Endothelial cell (in vitro differentiated cells): Measurements from ENCODE around the gene SOX5. TPM values are rescaled to one million over a fixed set of nuclear protein-coding genes. Genes with fewer than 3 reads are reported as not detected.

Experiments
- DNase-seq: peaks from one replicate; pipeline ENCODE4 v3.0.0; 2021; ENCODE audit warnings: low spot score
- H3K27ac Mint-ChIP-seq: one replicate; pipeline ENCODE4 v1.8.0; 2021; ENCODE audit warnings: mixed read lengths, inconsistent platforms; ENCODE audit not compliant: unreplicated experiment
- H3K27me3 Mint-ChIP-seq: one replicate; pipeline ENCODE4 v1.8.0; 2021; ENCODE audit warnings: mild to moderate bottlenecking, moderate library complexity, mixed read lengths, inconsistent platforms; ENCODE audit not compliant: unreplicated experiment
- H3K36me3 Mint-ChIP-seq: one replicate; pipeline ENCODE4 v1.8.0; 2021; ENCODE audit warnings: mild to moderate bottlenecking, low read depth, mixed read lengths, inconsistent platforms; ENCODE audit not compliant: unreplicated experiment
- H3K4me1 Mint-ChIP-seq: one replicate; pipeline ENCODE4 v1.8.0; 2021; ENCODE audit warnings: mild to moderate bottlenecking, mixed read lengths, inconsistent platforms; ENCODE audit not compliant: unreplicated experiment
- H3K4me3 Mint-ChIP-seq: one replicate; pipeline ENCODE4 v1.8.0; 2021; ENCODE audit warnings: mild to moderate bottlenecking, mixed read lengths, inconsistent platforms; ENCODE audit not compliant: unreplicated experiment
- H3K9me3 Mint-ChIP-seq: one replicate; pipeline ENCODE4 v1.8.0; 2021; ENCODE audit warnings: mixed read lengths, inconsistent platforms; ENCODE audit not compliant: unreplicated experiment
- total RNA-seq: library from RNA; stranded (reverse); fragmentation: NEBNext Ultra II Directional; extraction: Animal tissue kit (Norgen Biotek cat#: 25700); gene quantifications from one replicate; pipeline ENCODE4 v1.2.1, GENCODE V29; 2021; ENCODE audit not compliant: unreplicated experiment
- TF ChIP-seq, protein P1 (sequence below): fragments of 200-600 bp; sonication (generic); IDR thresholded peaks from one replicate; pipeline ENCODE4 v1.5.0; 2021; ENCODE audit warnings: antibody characterized with exemption; ENCODE audit not compliant: unreplicated experiment

The SOX5 gene
- total RNA-seq, 1 donor from 2014 or later = 23.1 TPM

DNA sequence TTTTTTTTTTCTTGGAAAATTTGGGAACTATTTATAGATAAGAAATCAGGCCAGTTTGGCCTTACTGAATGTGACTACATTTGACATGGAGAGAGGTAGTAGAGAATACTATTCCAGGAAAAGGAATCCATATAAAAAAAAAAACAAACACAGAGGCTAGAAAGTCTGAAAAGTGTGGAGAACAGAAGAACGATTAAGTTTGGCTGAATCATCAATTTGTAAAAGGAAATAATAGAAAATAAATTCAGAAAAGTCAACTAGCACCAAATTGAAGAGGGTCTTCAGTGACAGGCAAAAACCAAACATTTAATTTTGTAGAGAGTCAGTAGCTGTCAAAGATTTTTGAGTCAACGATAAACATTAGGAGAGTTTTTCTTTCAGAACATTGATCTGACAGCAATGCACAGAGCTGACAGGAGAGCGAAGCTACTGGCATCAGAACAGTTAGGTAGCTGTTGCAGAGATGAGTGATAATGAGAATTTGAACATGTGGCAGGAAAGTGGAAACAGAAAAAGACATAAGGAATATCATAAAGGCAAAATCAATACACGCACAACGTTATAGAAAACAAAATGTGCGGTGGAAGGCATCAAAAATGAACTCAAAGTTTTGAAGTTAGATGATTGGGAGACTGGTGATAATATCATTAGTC lies 241.2 kb downstream of the SOX5 start:
- Mint-ChIP-seq H3K27me3 (no peaks in the 10 kb centered on the region), H3K4me3 (no peak overlapping the region), H3K36me3 (no peaks in the 10 kb centered on the region), H3K4me1 (peaks cover 2% of the 10 kb centered on the region), H3K27ac (no peak overlapping the region), H3K9me3 (no peaks in the 10 kb centered on the region)
- DNase-seq = no peak
- TF ChIP-seq, protein P1, sequence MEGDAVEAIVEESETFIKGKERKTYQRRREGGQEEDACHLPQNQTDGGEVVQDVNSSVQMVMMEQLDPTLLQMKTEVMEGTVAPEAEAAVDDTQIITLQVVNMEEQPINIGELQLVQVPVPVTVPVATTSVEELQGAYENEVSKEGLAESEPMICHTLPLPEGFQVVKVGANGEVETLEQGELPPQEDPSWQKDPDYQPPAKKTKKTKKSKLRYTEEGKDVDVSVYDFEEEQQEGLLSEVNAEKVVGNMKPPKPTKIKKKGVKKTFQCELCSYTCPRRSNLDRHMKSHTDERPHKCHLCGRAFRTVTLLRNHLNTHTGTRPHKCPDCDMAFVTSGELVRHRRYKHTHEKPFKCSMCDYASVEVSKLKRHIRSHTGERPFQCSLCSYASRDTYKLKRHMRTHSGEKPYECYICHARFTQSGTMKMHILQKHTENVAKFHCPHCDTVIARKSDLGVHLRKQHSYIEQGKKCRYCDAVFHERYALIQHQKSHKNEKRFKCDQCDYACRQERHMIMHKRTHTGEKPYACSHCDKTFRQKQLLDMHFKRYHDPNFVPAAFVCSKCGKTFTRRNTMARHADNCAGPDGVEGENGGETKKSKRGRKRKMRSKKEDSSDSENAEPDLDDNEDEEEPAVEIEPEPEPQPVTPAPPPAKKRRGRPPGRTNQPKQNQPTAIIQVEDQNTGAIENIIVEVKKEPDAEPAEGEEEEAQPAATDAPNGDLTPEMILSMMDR = no peak

DNA sequence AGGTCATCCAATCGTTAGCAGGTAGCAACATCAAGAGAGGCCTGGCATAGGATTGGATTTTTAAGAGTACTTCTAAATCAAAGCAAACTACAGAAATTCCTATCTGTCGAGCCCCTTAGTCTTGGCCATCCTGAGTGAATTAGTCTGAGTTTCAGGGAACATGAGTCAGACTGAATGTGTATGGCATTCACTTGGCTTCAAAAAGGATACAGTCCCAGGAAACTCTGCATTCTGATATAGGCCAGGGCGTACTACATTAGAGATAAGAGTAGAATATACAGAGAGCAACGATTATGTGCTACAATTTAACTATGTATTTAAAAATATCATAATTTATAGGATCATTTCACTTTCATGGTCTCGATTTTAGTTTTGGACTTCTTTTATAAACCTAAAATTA lies 242.2 kb downstream of the SOX5 start:
- DNase-seq = no peak
- TF ChIP-seq, protein P1 = no peak
- no peaks in the 10 kb centered on the region for H3K36me3 Mint-ChIP-seq
- H3K4me3 Mint-ChIP-seq = no peak overlapping the region
- peaks cover 2% of the 10 kb centered on the region for H3K4me1 Mint-ChIP-seq
- H3K27me3 Mint-ChIP-seq = no peaks in the 10 kb centered on the region
- H3K27ac Mint-ChIP-seq = no peak overlapping the region
- H3K9me3 Mint-ChIP-seq = no peaks in the 10 kb centered on the region

DNA sequence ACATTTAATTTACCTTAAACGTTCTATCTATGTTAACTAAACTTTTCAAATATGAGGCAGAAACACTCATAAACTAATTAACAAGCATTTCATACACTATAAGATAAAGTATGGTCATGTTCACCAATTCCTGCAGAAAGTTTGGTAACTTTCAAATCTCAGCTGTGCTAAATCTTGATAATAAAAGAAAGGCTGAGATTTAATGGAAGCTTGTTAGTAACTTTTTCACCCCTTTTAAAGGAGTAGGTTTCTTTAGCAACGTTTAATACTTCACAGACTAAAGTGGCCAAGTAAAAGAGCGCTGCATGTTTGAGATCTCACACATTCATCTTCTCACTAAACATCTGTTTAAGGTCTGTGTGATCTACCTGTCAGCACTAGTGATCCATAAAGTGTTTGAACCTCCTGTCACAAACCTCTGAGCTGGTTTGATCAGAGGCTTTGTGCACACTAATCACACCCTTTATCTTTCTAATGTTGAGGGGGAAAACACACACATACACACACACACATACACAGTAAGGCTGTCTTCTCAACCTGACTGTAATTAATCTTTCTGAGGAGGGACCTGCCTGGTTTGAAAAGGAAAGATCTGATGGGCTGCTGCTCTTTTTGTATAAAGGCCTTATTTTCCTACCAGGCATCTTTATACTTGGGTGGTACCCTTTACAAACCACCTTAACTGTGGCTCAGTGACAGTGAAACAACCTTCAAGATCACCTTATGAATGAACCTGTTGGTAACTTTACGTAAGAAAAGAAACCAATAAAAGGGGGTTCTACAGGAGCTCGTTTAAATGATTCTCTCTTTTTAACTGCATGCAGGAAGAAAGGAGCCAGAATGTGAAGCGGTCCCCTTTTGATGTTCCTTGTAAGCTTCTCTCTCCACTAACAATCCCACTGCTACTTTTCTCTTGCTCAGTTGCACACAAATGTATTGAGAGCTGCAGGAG lies 244.2 kb downstream of the SOX5 start:
- Mint-ChIP-seq H3K27ac (no peak overlapping the region), H3K4me1 (peaks cover 2% of the 10 kb centered on the region), H3K4me3 (no peak overlapping the region)

DNA sequence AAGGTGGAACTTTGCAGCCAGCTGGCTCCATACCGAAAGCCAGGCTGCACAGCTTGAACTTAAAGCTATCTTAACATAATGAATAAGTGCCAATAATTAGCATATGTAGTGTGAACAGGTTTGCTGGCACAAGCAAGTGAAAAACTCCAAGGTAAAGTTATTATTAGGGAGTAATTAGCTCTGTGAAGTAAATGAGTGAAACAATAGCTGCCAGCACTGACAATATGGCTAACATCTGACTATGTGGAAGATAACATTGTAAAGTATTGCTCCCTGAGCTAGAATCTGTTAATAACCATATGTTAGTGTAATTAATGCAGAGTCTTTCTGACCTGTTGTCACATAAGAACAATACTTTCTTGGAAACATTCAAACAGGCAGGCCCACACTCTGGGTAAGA lies 246.4 kb downstream of the SOX5 start:
- TF ChIP-seq, protein P1 = no peak
- no peaks in the 10 kb centered on the region for H3K27me3 Mint-ChIP-seq
- DNase-seq = no peak
- peaks cover 2% of the 10 kb centered on the region for H3K4me1 Mint-ChIP-seq
- H3K9me3 Mint-ChIP-seq = no peaks in the 10 kb centered on the region
- H3K4me3 Mint-ChIP-seq = no peak overlapping the region
- H3K27ac Mint-ChIP-seq = no peak overlapping the region
- no peaks in the 10 kb centered on the region for H3K36me3 Mint-ChIP-seq

More for the DNA sequence above, 244.2 kb downstream of the SOX5 start:
- Mint-ChIP-seq H3K36me3 (no peaks in the 10 kb centered on the region), H3K27me3 (no peaks in the 10 kb centered on the region), H3K9me3 (no peaks in the 10 kb centered on the region)
- TF ChIP-seq, protein P1 = no peak
- DNase-seq = no peak

DNA sequence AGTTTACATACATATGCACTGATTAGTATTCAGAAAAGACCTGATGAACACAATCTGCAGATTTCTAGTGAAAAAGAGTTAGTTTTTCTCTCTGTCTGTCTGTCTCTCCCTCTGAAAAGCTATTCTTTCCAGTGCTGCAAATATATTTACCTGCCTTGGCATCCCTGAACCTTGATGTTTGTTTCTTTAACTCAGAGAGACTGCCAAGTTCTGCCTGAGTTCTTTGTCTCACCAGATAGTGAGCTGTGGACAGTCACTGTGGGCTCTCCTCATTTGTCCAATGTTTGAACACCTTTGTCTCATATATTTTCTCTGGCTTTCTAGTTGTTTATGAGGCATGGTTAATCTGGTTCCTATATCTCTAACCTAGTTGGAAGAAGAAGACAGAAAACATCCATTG lies 250.4 kb downstream of the SOX5 start:
- DNase-seq = no peak
- Mint-ChIP-seq H3K9me3 (no peaks in the 10 kb centered on the region), H3K36me3 (peaks cover 9% of the 10 kb centered on the region), H3K4me1 (peaks cover 2% of the 10 kb centered on the region), H3K27me3 (no peaks in the 10 kb centered on the region), H3K4me3 (no peak overlapping the region), H3K27ac (no peak overlapping the region)
- TF ChIP-seq, protein P1 = no peak
